HG03066 (cell line): ENCODE results near the gene EEFSEC.

ENCODE experiments used
- ATAC-seq: cut with Tn5 transposase; IDR thresholded peaks from one replicate; pipeline ENCODE4 v1.9.1; 2021; ENCODE audit warnings: low read depth; ENCODE audit not compliant: unreplicated experiment

The EEFSEC gene

DNA sequence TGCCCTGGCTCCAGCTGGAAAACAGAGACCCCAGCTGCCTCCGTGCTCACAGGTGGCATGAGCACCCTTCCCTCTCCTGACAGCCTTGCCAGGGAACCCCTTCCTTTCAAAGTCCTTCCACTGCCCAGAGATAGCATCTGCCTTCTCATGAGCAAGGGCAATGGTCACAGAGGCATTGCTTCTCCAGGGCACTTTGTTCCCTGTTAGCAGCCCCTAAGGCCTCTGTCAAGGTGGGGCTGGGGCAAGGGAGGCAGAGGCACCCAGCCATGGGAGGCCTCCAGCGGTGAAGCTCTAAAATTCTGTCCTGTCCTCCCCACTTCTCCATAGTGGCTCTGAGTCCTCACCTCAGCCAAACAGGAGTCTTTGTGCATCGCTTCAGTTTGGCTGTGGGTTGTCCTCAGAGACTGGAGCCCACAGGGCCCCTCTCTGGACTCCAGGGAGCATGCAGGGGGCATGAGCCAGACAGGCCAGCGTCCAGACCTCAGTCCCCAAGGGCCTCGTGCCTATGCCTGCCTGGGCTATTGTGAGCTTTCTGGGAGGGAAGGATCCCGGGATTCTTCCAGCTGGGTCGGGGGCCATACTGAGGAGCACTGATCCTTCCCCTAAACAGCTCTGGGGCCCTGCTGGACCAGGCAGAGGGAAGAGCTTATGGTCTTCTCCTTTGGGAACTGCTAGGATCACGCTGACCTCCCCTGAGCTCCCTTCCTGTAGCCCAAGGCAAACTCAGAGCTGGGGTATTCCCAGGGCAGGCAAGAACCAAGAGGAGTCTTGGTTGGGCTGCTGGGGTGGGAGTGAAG is 206.8 kb downstream of the EEFSEC start:
- ATAC-seq, result no peak

- no peak for ATAC-seq
Measured at GRCh38 chr3:128360705-128361271, 207.5 kb downstream of the EEFSEC start.

DNA sequence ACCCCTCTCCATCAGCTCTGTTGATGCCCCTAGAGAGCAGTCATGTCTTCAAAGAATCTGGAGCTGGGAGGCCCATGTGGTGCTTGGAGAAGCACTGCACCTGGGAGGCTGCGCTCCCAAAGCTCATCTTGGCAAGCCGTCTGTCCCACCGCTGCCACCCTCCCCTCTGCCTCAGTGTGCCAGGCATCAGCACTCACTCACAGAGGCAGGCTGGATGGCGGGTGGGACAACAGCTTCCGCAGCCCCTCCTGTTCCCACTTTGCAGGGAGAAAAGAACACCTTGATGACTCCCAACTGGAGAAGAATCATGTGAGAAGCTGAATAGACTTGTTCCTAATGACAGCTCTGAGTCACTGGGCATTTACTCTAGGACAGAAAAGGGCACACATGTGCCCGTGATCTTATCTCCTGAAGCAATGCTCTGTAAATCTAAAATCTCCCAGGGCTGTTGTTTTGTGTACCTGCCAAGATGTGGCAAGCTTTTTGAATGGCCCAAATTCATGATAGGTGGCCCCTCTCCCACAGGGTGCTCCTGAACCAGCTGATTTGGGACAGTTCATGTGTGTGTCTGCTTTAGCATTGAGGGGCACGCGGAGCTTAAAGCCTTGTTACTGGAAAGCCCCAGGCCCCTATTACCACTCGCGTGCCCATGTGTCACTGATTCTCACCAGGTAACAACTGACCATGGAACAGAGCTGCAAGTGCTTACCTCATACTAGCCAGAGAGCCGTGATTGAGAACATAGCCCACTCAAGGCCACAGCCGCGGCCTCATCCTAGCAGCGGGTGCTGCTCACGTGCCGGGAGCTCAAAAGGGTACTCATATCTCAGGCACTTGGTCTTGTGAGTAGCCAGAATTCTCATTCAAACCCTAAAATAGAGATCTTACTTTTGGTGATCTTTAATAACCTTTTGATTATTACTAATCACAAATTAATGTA is 209.0 kb downstream of the EEFSEC start:
- no peak for ATAC-seq

GRCh38 chr3:128364291-128364690 is 211.0 kb downstream of the EEFSEC start:
- ATAC-seq, result no peak

DNA sequence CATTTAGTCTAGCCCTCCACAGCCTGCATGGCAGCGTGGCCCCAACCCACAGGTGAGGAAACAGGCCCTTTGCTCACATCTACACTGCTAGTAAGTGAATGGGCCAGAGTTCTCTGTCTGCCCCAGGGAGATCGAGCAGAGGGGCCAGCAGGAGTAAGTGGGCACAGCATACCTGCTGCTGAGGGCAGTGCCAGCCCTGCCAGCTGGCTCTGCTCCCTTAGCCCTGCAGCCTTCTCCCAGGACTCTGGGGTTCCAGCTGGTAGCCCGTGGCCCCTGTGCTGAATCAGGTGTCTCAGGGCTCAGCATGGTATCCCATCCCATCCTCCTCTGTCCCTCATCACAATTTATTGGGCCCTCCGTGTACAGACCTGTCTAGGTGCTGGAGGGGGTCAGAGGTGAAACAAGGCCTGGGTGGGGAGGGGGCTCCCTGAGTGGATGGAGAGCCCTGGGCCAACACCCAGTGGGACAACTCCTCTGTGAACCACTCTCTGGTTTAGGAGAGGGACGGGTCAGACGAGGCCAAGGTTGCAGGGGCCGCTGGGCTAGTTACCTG is 211.6 kb downstream of the EEFSEC start:
- no peak for ATAC-seq

DNA sequence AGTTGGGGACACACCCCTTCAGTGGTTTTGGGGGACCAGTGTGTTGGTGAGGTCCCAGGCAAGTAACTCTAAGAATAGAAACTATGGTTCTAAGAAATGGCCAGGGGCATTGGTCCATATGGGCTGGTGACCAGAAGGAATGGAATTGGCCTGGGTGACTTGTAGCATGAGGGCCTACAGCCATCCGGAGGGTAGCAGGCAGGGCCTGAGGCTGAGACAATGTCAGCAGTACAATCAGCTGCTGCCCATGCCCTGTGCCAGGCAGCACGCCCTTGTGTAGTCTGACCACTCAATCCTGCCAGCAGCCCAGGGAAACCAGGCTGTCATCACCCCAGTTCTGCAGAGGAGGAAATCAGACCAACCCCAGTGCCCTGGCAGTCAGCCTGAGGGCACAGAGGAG is 212.9 kb downstream of the EEFSEC start:
- ATAC-seq, result no peak

DNA sequence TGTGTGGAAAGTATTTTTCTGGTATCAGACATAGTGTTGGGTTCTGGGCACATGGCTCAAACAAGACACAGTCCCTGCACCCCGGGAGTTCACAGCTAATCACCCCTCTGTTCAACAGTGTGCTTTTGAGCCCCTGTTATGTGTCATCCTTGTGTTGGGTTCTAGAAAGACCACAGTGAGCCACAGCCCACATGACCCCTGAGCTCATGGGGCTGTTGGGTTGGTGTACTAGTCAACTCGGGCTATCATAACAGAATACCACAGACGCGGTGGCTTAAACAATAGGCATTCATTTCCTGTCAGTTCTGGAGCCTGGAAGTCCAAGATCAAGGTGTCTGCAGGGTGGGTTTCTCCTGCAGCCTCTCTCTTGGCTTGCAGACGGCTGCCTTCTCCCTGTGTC is 213.4 kb downstream of the EEFSEC start:
- no peak for ATAC-seq

DNA sequence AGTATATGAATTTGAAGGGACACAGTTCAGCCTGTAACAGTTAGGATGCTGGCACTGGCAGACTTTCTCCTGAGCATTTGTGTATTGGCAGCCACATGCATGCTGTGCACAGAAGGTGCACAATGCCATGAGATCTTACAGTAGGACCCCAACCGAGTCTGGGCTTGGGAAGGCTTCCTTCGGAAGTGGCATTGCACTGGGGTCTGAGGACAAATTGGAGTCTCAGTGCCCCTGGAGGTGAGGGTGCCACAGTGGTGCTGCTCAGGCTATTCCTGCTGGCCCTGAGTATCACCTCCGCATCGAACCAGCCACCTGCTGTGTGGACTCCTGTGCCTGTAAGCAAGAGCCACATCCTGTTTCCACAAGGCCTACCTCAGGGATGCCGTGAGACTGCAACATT is 213.9 kb downstream of the EEFSEC start:
- ATAC-seq, result no peak

DNA sequence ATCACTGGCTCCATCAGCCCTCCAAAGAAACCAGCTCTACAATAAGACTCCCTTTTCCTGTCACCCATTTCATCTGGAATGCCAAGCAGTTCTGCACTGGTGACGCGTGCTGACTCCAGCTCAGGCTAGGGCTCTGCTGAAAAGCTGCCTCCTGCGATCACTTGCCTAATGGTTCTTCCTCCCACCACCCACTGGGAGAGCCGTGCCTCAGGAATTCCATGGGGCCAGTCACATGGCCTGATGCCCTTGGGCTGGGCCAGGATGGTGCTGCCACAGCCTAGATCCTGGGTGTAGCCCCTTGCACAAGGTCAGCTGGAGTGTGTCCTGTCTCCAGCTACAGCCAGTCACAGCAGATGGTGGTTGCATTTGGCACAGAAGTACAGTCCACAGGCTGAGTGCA is 214.5 kb downstream of the EEFSEC start:
- ATAC-seq, result no peak

DNA sequence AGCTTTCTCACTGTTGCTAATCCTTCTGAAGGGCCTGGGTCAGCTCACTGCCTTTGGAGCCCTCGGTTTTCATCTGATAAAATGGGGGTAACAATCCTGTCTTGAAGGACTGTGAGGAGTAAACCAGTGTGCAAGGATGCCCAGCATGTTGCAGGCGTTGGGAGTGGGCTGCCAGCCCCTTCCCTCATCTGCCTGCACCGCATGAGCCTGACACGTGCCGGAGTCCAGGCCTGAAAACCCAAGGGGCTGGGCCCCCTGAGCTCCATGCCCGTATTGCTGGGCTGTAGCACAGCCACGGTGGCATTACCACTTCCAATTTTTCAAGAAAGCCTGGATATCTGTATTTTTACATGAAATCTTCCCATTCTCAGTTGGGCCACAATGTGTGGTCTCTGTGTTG is 215.3 kb downstream of the EEFSEC start:
- no peak for ATAC-seq

- no peak for ATAC-seq
Measured at GRCh38 chr3:128369121-128369703, 215.9 kb downstream of the EEFSEC start.

- no peak for ATAC-seq
Measured at GRCh38 chr3:128369881-128370642, 216.8 kb downstream of the EEFSEC start.

GRCh38 chr3:128372281-128372680 is 219.0 kb downstream of the EEFSEC start:
- ATAC-seq, result no peak

DNA sequence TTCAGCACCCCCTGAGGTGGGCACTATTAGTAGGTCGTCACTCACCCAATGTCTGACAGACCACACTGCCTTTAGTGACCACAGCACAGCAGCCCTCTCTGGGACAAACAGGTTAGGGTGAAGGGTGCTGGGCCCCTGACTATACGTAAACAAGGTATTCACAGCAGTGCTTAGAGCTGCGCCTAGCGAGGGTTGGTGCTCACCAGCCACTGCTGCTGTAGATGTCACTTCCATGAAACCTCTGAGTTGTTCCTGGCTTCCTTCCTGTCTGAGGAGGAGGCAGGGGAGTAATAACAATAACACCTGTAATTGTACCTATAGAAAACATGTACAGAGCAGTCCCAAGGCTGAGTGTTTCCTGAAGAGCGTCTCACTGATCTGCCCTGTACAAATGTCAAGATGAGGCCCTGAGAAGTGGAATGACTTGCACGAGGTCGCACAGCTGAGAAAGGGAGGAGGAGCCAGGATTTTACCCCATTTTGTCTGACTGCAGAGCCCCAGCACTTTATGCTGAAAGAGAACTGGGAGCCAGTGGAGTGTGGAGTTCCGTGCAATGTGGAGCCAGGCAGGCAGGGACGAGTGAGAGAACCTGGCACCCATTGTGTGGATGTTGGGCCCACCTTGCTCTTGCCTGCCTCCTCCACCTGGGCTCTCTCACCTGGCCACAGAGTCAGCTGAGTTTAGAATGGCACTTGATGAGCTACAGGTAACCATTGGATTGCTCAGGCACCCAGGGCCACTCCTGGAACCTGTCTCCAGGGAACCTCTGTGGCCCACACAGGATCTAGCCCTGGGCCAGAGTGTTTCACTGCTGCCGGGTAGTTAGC is 219.6 kb downstream of the EEFSEC start:
- ATAC-seq, result no peak

GRCh38 chr3:128374746-128375445 is 221.6 kb downstream of the EEFSEC start:
- ATAC-seq, result no peak

DNA sequence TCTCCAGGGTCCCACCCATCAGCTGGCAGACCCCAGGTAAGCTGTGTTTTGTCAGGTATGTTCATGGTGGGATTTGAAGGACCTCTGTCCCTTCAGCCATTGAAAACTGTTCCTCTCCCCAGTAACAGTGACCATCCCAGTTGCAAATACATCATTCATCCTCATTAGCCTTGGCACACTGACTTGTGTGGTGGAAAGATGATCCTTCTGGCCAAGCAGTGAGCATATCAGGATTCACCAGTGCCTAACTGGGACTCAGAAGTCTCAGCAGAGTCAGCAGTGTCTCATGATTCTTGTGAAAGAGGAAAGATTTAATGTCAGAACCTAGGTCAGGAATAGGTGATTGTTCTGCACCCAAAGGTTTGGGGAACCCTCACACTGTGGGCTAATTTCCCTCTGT is 223.2 kb downstream of the EEFSEC start:
- ATAC-seq, result no peak

DNA sequence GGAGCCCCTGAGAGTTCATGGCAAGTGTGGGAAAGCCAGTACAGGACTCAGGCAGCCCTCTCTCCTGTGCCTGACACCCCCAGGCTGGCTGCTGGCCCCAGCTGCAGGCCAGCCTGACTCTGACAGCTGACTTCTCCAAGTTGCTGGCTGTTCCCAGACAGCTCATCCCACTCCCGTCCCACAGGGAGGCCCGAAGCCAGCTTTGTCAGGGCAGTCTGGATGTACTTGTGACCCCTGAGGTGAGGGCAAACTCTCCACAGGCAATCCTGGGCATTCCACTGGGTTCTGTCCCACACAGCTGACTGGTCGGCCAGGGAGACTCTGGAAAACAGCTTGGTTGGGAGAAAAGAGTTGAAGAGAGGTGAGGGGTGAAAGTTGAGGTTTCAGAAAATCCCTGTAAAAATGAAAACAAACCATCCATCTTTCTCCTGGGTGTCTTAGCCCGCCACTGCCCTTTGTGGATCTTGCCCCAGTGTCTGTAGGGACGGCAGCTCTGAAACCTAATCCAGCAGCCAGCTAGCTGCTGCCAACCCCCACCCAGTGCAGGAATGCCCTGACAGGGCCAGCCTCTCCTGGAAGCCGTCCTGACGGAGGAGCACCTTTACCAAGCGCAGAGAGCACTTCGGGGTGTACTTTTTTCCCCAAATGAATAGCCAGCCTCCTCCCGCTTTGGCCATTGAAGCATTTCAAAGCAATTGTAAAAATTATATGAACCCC is 225.5 kb downstream of the EEFSEC start:
- no peak for ATAC-seq
